Right lobe of liver (tissue), 6 donors: ENCODE data around the gene ATP5MC2. TPM values are rescaled to one million over a fixed set of nuclear protein-coding genes. Genes with fewer than 3 reads are reported as not detected.

Source experiments
- ATAC-seq, 4 donors: fragments of 200-7000 bp; cut with Tn5 transposase; one replicate each; pipeline ENCODE4 v1.9.1; 2020; ENCODE audit warnings: mild to moderate bottlenecking in 4 of 4, moderate library complexity in 4 of 4
- DNase-seq, 3 donors: peaks; one replicate each; pipeline ENCODE4 v3.0.0-alpha.2; 2020
- H3K27ac ChIP-seq, 3 donors: fragments of 200-600 bp; one replicate each; pipeline ENCODE4 v1.8.0; 2022
- H3K27me3 ChIP-seq, 2 donors: fragments of 200-600 bp; one replicate each; pipeline ENCODE4 v1.8.0; 2022
- H3K36me3 ChIP-seq, 4 donors: fragments of 200-600 bp; sonication (generic) in 1 of 4; one replicate each; pipeline versions ENCODE4 v1.5.1 to v1.8.0; 2017 to 2022; ENCODE audit warnings: control low read depth in 1 of 4
- H3K4me1 ChIP-seq, 4 donors: fragments of 200-600 bp; sonication (generic) in 1 of 4; one replicate each; pipeline versions ENCODE4 v1.5.1 to v1.8.0; 2017 to 2022; ENCODE audit warnings: control low read depth in 1 of 4
- H3K4me3 ChIP-seq, 3 donors: fragments of 200-600 bp; one replicate each; pipeline ENCODE4 v1.8.0; 2022
- H3K9me3 ChIP-seq, 4 donors: fragments of 200-600 bp; sonication (generic) in 1 of 4; one replicate each; pipeline versions ENCODE4 v1.5.1 to v1.8.0; 2017 to 2022; ENCODE audit warnings: control low read depth in 1 of 4
- CTCF ChIP-seq, 4 donors: fragments of 200-600 bp in 3 of 4; fragments of 450-650 bp in 1 of 4; IDR thresholded peaks; one replicate each; pipeline versions ENCODE4 v1.5.1 to v1.8.0; 2016 to 2022; ENCODE audit warnings: antibody characterized with exemption in 4 of 4, mild to moderate bottlenecking in 2 of 4
- POLR2A ChIP-seq: fragments of 450-650 bp; IDR thresholded peaks from one replicate; pipeline ENCODE4 v1.6.1; 2017; ENCODE audit warnings: antibody characterized with exemption, mild to moderate bottlenecking
- WGBS: methylation state at CpG from one replicate; pipeline ENCODE4 v1.1.6; 2018; ENCODE audit warnings: low coverage, low lambda C conversion rate; ENCODE audit not compliant: insufficient coverage; ENCODE audit errors: missing lambda C conversion rate; 5-methylcytosine and 5-hydroxymethylcytosine counted together
- intact Hi-C, 2 donors: fragments of 100-400 bp; cut with DNase I; formaldehyde crosslinking; loops; one replicate each; pipeline versions ENCODE4 v1.11.2 to v1.14.1; 2022
- total RNA-seq, 6 experiments: library from RNA; depleted of rRNA in 2 of 6; stranded (reverse); fragments of >200 nt in 2 of 6; fragmentation: NEBNext Ultra II Directional in 3 of 6; extraction: Animal tissue kit (Norgen Biotek cat#: 25700) in 3 of 6; gene quantifications; one replicate each; pipeline versions ENCODE4 v1.1.0 to v1.2.4, GENCODE V29; 2016 to 2023
- donor health status: DM: no; HTN: yes; CAD: no.
- donor health status: DM: no; HTN: no; CAD: no.
- donor health status: DM: no; HTN: no; CAD: no.
- donor health status: DM: no; HTN: yes; CAD: no.
- donor health status: DM: no; HTN: yes; CAD: no.

Gene ATP5MC2
- total RNA-seq, 6 experiments from 2014 or later, result 122 to 160 (median 135) TPM

GRCh38 chr12:53701518-53702264 is 25.8 kb upstream of the ATP5MC2 start:
- Histone ChIP-seq H3K27ac (no peak overlapping the region), H3K4me3 (no peak overlapping the region), H3K4me1 (no peaks in the 10 kb centered on the region), H3K36me3 (no peaks in the 10 kb centered on the region), H3K9me3 (no peaks in the 10 kb centered on the region), H3K27me3 (peaks cover 0 to 6% of the 10 kb centered on the region in 2 donors)
- peak; percentile 88 to 94 (median 92) for TF ChIP-seq CTCF (IDR thresholded peaks at IDR 0.05)
- TF ChIP-seq POLR2A, result no peak
- DNase-seq, result peak; percentile 82 to 83 (median 82)
- peak; percentile 96 to 99 (median 98) for ATAC-seq
- intact Hi-C loops, result loop anchor here (2.0 to 5.0 kb wide), 2 partner anchors 41 kb away; no protein-coding TSS in a partner anchor
- WGBS, result 3% methylated on average over 5 of the region's 8 CpGs

- H3K27me3 ChIP-seq, result peaks cover 0 to 10% of the 10 kb centered on the region in 2 donors
- no peak for DNase-seq
Measured at GRCh38 chr12:53700567-53700966, 24.7 kb upstream of the ATP5MC2 start.

GRCh38 chr12:53699678-53700025 is 23.8 kb upstream of the ATP5MC2 start:
- 49% methylated on average over 5 of the region's 5 CpGs for WGBS
- intact Hi-C loops, result loop anchor here in 1 of 2 donors (5.0 kb wide), 1 partner anchor 43 kb away; no protein-coding TSS in a partner anchor
- Histone ChIP-seq H3K27me3 (peaks cover 0 to 10% of the 10 kb centered on the region in 2 donors), H3K9me3 (no peaks in the 10 kb centered on the region), H3K4me1 (peaks cover 0 to 18% (median 0%) of the 10 kb centered on the region in 4 donors), H3K4me3 (no peak overlapping the region), H3K27ac (no peak overlapping the region), H3K36me3 (no peaks in the 10 kb centered on the region)
- DNase-seq (no peak), ATAC-seq (no peak)
- TF ChIP-seq POLR2A (no peak), CTCF (IDR thresholded peaks at IDR 0.05) (no peak)

More at GRCh38 chr12:53700567-53700966, 24.7 kb upstream of the ATP5MC2 start:
- intact Hi-C loops, result loop anchor here in 1 of 2 donors (5.0 kb wide), 1 partner anchor 42 kb away; no protein-coding TSS in a partner anchor
- ATAC-seq, result no peak
- H3K27ac ChIP-seq, result no peak overlapping the region
- H3K4me3 ChIP-seq, result no peak overlapping the region
- no peaks in the 10 kb centered on the region for H3K36me3 ChIP-seq
- 53% methylated on average over 6 of the region's 6 CpGs for WGBS
- TF ChIP-seq POLR2A, result no peak
- no peak for TF ChIP-seq CTCF (IDR thresholded peaks at IDR 0.05)
- H3K9me3 ChIP-seq, result no peaks in the 10 kb centered on the region
- peaks cover 0 to 11% (median 0%) of the 10 kb centered on the region in 4 donors for H3K4me1 ChIP-seq

- H3K27me3 ChIP-seq, result peaks cover 0 to 10% of the 10 kb centered on the region in 2 donors
- no peaks in the 10 kb centered on the region for H3K9me3 ChIP-seq
- 27% methylated on average over 3 of the region's 3 CpGs for WGBS
- DNase-seq (no peak), ATAC-seq (no peak)
- no peak overlapping the region for H3K4me3 ChIP-seq
- TF ChIP-seq CTCF (IDR thresholded peaks at IDR 0.05) (no peak), POLR2A (no peak)
- no peak overlapping the region for H3K27ac ChIP-seq
- intact Hi-C loops, result no loop called here
- peaks cover 0 to 18% (median 0%) of the 10 kb centered on the region in 4 donors for H3K4me1 ChIP-seq
- H3K36me3 ChIP-seq, result no peaks in the 10 kb centered on the region
Measured at GRCh38 chr12:53698948-53699677, 23.2 kb upstream of the ATP5MC2 start.
